Trophoblast cell (in vitro differentiated cells and primary cell): ENCODE measurements around the gene CLDN22.

Source experiments
- DNase-seq, 2 donors: peaks; one replicate each; pipeline ENCODE4 v3.0.0-alpha.2; 2016
- H2AFZ ChIP-seq: 2 replicates; pipeline ENCODE4 v1.6.1; 2013; ENCODE audit warnings: low read length, moderate library complexity, mild to moderate bottlenecking; ENCODE audit not compliant: insufficient read depth, poor library complexity
- H2AK5ac ChIP-seq: 2 replicates; pipeline ENCODE4 v1.6.1; 2013; ENCODE audit warnings: mild to moderate bottlenecking, low read length
- H2BK120ac ChIP-seq: 2 replicates; pipeline ENCODE4 v1.6.1; 2013; ENCODE audit warnings: low read length, mild to moderate bottlenecking, moderate library complexity; ENCODE audit not compliant: insufficient read depth, poor library complexity
- H2BK12ac ChIP-seq: 2 replicates; pipeline ENCODE4 v1.6.1; 2013; ENCODE audit warnings: mild to moderate bottlenecking, low read length, moderate library complexity
- H2BK5ac ChIP-seq: 2 replicates; pipeline ENCODE4 v1.6.1; 2013; ENCODE audit warnings: low read length, low read depth, moderate library complexity, mild to moderate bottlenecking; ENCODE audit not compliant: poor library complexity
- H3K14ac ChIP-seq: 2 replicates; pipeline ENCODE4 v1.6.1; 2013; ENCODE audit warnings: mild to moderate bottlenecking, low read length
- H3K18ac ChIP-seq: 2 replicates; pipeline ENCODE4 v1.6.1; 2013; ENCODE audit warnings: mild to moderate bottlenecking, low read length
- H3K23ac ChIP-seq: 2 replicates; pipeline ENCODE4 v1.6.1; 2013; ENCODE audit warnings: low read length
- H3K27ac ChIP-seq: 2 replicates; pipeline ENCODE4 v1.5.1; 2013; ENCODE audit warnings: low read depth, mild to moderate bottlenecking, inconsistent platforms, low read length, moderate library complexity
- H3K27me3 ChIP-seq: 2 replicates; pipeline ENCODE4 v1.6.1; 2013; ENCODE audit warnings: inconsistent platforms, mild to moderate bottlenecking, low read length, moderate library complexity; ENCODE audit not compliant: insufficient read depth
- H3K36me3 ChIP-seq, 2 experiments: 1 replicate in 1 of 2; 2 replicates in 1 of 2; pipeline ENCODE4 v1.6.1; 2013; ENCODE audit warnings: low read length in 2 of 2, mild to moderate bottlenecking in 2 of 2, moderate library complexity in 1 of 2; ENCODE audit not compliant: insufficient read depth in 2 of 2, control insufficient read depth in 1 of 2
- H3K4ac ChIP-seq: 2 replicates; pipeline ENCODE4 v1.6.1; 2013; ENCODE audit warnings: low read depth, mild to moderate bottlenecking, low read length, moderate library complexity
- H3K4me1 ChIP-seq, 2 experiments: 1 replicate in 1 of 2; 2 replicates in 1 of 2; pipeline ENCODE4 v1.6.1; 2013; ENCODE audit warnings: low read length in 2 of 2, mild to moderate bottlenecking in 2 of 2, moderate library complexity in 1 of 2; ENCODE audit not compliant: insufficient read depth in 2 of 2, control insufficient read depth in 1 of 2
- H3K4me2 ChIP-seq: 2 replicates; pipeline ENCODE4 v1.6.1; 2013; ENCODE audit warnings: inconsistent platforms, mild to moderate bottlenecking, low read length, moderate library complexity
- H3K4me3 ChIP-seq: 2 replicates; pipeline ENCODE4 v1.5.1; 2013; ENCODE audit warnings: mild to moderate bottlenecking, low read depth, low read length, inconsistent platforms
- H3K79me1 ChIP-seq: one replicate; pipeline ENCODE4 v1.6.1; 2013; ENCODE audit warnings: low read length
- H3K79me2 ChIP-seq: 2 replicates; pipeline ENCODE4 v1.6.1; 2013; ENCODE audit warnings: low read length, mild to moderate bottlenecking; ENCODE audit not compliant: control insufficient read depth, insufficient read depth, poor library complexity
- H3K9ac ChIP-seq: 2 replicates; pipeline ENCODE4 v1.6.1; 2013; ENCODE audit warnings: mild to moderate bottlenecking, low read length
- H3K9me3 ChIP-seq: 2 replicates; pipeline ENCODE4 v1.6.1; 2013; ENCODE audit warnings: low read depth, mild to moderate bottlenecking, control low read depth, inconsistent platforms, low read length; ENCODE audit not compliant: insufficient read depth
- H4K12ac ChIP-seq: 2 replicates; pipeline ENCODE4 v1.6.1; 2013; ENCODE audit warnings: low read depth, mild to moderate bottlenecking, low read length, moderate library complexity
- H4K8ac ChIP-seq: 2 replicates; pipeline ENCODE4 v1.6.1; 2013; ENCODE audit warnings: low read depth, mild to moderate bottlenecking, low read length, moderate library complexity
- H4K91ac ChIP-seq: one replicate; pipeline ENCODE4 v1.6.1; 2013; ENCODE audit warnings: low read depth, mild to moderate bottlenecking, low read length, moderate library complexity
- WGBS: extraction: QIAGEN DNeasy Blood & Tissue Kit; methylation state at CpG from one replicate; pipeline ENCODE4 v1.1.7; 2013; ENCODE audit warnings: missing lambda C conversion rate; ENCODE audit not compliant: insufficient read length, insufficient coverage; ENCODE audit errors: extremely low coverage; 5-methylcytosine and 5-hydroxymethylcytosine counted together

The CLDN22 gene

GRCh38 chr4:183353557-183353956, 33.5 kb upstream of the CLDN22 start:
- H3K27ac ChIP-seq, result no peak overlapping the region
- H2BK5ac ChIP-seq, result no peak overlapping the region
- no peak overlapping the region for H3K4me2 ChIP-seq
- H2BK120ac ChIP-seq, result no peak overlapping the region
- H4K12ac ChIP-seq, result no peak overlapping the region
- H4K91ac ChIP-seq, result no peak overlapping the region
- H3K4me1 ChIP-seq, result no peaks in the 10 kb centered on the region
- H2BK12ac ChIP-seq, result no peak overlapping the region
- H3K4me3 ChIP-seq, result no peak overlapping the region
- no peak overlapping the region for H3K23ac ChIP-seq
- no peak overlapping the region for H3K18ac ChIP-seq
- peaks cover 2% of the 10 kb centered on the region for H3K9me3 ChIP-seq
- WGBS, result no CpG with 5 or more reads among the region's 8 CpGs
- no peaks in the 10 kb centered on the region for H3K27me3 ChIP-seq
- peak in 1 of 2 donors; percentile 14 for DNase-seq
- H2AFZ ChIP-seq, result no peak overlapping the region
- H4K8ac ChIP-seq, result no peak overlapping the region
- no peak overlapping the region for H3K14ac ChIP-seq
- no peaks in the 10 kb centered on the region for H3K36me3 ChIP-seq
- no peaks in the 10 kb centered on the region for H3K79me2 ChIP-seq
- H2AK5ac ChIP-seq, result no peak overlapping the region
- no peak overlapping the region for H3K9ac ChIP-seq
- no peak overlapping the region for H3K4ac ChIP-seq
- no peaks in the 10 kb centered on the region for H3K79me1 ChIP-seq

- Histone ChIP-seq H4K8ac (no peak overlapping the region), H2AFZ (no peak overlapping the region), H3K4me3 (no peak overlapping the region), H2BK12ac (no peak overlapping the region), H3K4me1 (no peaks in the 10 kb centered on the region), H3K23ac (no peak overlapping the region), H3K36me3 (no peaks in the 10 kb centered on the region), H2BK120ac (no peak overlapping the region), H3K4me2 (no peak overlapping the region), H3K18ac (no peak overlapping the region), H2AK5ac (no peak overlapping the region), H3K79me2 (no peaks in the 10 kb centered on the region), H4K91ac (no peak overlapping the region), H3K14ac (no peak overlapping the region), H3K27ac (no peak overlapping the region), H3K9ac (no peak overlapping the region), H3K4ac (no peak overlapping the region), H3K9me3 (peaks cover 2% of the 10 kb centered on the region), H4K12ac (no peak overlapping the region), H3K79me1 (no peaks in the 10 kb centered on the region), H3K27me3 (no peaks in the 10 kb centered on the region), H2BK5ac (no peak overlapping the region)
- no CpG with 5 or more reads among the region's 5 CpGs for WGBS
- no peak for DNase-seq
These were observed 32.5 kb upstream of the CLDN22 start for GRCh38 chr4:183352546-183352945.

- Histone ChIP-seq H2BK120ac (no peak overlapping the region), H2BK5ac (no peak overlapping the region), H3K4me1 (no peaks in the 10 kb centered on the region), H3K79me2 (no peaks in the 10 kb centered on the region), H3K23ac (no peak overlapping the region), H3K27ac (no peak overlapping the region), H3K14ac (no peak overlapping the region), H3K79me1 (no peaks in the 10 kb centered on the region), H3K4ac (no peak overlapping the region), H3K36me3 (no peaks in the 10 kb centered on the region), H3K18ac (no peak overlapping the region), H3K9me3 (no peaks in the 10 kb centered on the region), H2AFZ (no peak overlapping the region), H4K8ac (no peak overlapping the region), H3K27me3 (no peaks in the 10 kb centered on the region), H2AK5ac (no peak overlapping the region), H3K9ac (no peak overlapping the region), H4K12ac (no peak overlapping the region), H4K91ac (no peak overlapping the region), H3K4me3 (no peak overlapping the region), H2BK12ac (no peak overlapping the region), H3K4me2 (no peak overlapping the region)
- no CpG with 5 or more reads among the region's 17 CpGs for WGBS
- no peak for DNase-seq
These were observed 30.4 kb upstream of the CLDN22 start for GRCh38 chr4:183350317-183351071.

GRCh38 chr4:183349673-183350072, 29.6 kb upstream of the CLDN22 start:
- H3K4me3 ChIP-seq, result no peak overlapping the region
- H3K23ac ChIP-seq, result no peak overlapping the region
- no peak overlapping the region for H3K4me2 ChIP-seq
- no peaks in the 10 kb centered on the region for H3K9me3 ChIP-seq
- no peak overlapping the region for H3K14ac ChIP-seq
- no peak overlapping the region for H3K18ac ChIP-seq
- H4K91ac ChIP-seq, result no peak overlapping the region
- H3K4me1 ChIP-seq, result no peaks in the 10 kb centered on the region
- DNase-seq, result no peak
- H2AK5ac ChIP-seq, result no peak overlapping the region
- no peaks in the 10 kb centered on the region for H3K27me3 ChIP-seq
- H2BK120ac ChIP-seq, result no peak overlapping the region
- no peak overlapping the region for H3K9ac ChIP-seq
- H2BK12ac ChIP-seq, result no peak overlapping the region
- no peak overlapping the region for H3K4ac ChIP-seq
- H2BK5ac ChIP-seq, result no peak overlapping the region
- H3K79me2 ChIP-seq, result no peaks in the 10 kb centered on the region
- H4K8ac ChIP-seq, result no peak overlapping the region
- no peaks in the 10 kb centered on the region for H3K79me1 ChIP-seq
- H3K36me3 ChIP-seq, result no peaks in the 10 kb centered on the region
- H3K27ac ChIP-seq, result no peak overlapping the region
- H4K12ac ChIP-seq, result no peak overlapping the region
- H2AFZ ChIP-seq, result no peak overlapping the region
- WGBS, result no CpG with 5 or more reads among the region's 9 CpGs
